Measurements from ENCODE around the gene PRTN3.
A peak's percentile ranks its signal among the peaks of the same experiment; 100 is the strongest.

PRTN3 gene, protein sequence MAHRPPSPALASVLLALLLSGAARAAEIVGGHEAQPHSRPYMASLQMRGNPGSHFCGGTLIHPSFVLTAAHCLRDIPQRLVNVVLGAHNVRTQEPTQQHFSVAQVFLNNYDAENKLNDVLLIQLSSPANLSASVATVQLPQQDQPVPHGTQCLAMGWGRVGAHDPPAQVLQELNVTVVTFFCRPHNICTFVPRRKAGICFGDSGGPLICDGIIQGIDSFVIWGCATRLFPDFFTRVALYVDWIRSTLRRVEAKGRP
- long read RNA-seq, donor 1, partial matches to known transcripts = 0 of 1 reads
- long read RNA-seq, donor 1, other reads (novel, unspliced or antisense) = 0 of 1 reads
- long read RNA-seq, donor 2 = 0 reads
- long read RNA-seq, donor 3 = 0 reads
- long read RNA-seq, donor 4 = 0 reads
- long read RNA-seq, donor 5, partial matches to known transcripts = 0 of 1 reads
- long read RNA-seq, donor 5, other reads (novel, unspliced or antisense) = 0 of 1 reads
- long read RNA-seq, donor 6 = 0 reads
- long read RNA-seq, donor 7 = 0 reads
- long read RNA-seq, donor 8, partial matches to known transcripts = 0 of 1 reads
- long read RNA-seq, donor 8, other reads (novel, unspliced or antisense) = 0 of 1 reads

DNA sequence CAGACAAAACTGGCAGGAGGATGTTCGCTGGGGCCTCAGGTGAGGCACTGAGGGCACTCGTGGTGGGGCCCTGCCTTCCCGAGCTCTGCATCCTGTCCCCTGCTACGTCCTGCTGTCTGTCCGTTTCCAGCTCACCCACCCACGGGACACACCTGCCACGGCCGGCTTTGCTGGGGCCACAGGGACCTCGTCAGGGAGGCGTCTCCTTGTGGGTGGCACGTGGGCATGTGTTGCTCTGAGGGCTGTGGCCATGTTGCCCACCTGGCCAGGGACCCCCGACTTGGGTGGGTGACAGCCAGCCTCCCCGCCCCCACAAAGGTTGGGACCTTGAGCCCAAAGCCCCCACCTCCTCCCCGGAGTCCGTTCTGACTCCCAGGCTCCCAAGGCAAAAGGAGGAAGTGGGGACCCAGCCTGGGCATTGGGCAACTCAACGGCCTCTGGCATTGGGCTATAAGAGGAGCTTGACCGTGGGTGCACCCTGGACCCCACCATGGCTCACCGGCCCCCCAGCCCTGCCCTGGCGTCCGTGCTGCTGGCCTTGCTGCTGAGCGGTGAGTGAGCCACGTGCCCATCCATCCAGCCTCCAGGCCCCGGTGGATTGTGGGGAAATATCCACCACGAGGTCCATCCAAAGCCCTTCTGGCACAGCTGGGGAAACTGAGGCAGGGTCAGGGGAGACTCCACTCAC is at the start of gene PRTN3:
PRTN3 (plus strand) TSS at position 481 of the 688 bp plus-strand sequence; CDS start at position 491, 10 bp downstream.
- DNase-seq = no peak

DNA sequence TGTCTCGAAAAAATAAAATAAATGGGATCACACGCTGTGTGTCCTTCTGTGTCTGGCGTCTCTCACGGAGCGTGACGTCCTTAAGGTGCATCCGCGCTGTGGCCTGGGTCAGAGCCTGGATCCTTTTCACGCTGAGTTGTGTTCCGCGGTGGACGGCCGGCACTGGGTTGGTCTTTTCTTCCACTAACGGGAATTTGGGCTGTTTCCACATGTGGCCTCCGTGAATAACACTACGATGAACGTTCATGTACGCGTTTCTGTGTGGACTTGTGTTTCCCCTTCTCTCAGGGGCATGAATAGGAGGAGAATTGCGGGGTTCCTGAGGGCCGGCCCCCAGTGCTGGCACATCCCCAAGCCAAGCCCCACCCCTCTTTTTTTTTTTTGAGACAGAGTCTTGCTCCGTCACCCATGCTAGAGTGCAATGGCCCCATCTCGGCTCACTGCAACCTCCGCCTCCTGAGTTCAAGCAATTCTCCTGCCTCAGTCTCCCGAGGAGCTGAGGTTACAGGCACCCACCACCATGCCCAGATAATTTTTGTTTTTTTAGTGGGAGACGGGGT is 49.7 kb upstream of the PRTN3 start:
- no peak for DNase-seq

DNA sequence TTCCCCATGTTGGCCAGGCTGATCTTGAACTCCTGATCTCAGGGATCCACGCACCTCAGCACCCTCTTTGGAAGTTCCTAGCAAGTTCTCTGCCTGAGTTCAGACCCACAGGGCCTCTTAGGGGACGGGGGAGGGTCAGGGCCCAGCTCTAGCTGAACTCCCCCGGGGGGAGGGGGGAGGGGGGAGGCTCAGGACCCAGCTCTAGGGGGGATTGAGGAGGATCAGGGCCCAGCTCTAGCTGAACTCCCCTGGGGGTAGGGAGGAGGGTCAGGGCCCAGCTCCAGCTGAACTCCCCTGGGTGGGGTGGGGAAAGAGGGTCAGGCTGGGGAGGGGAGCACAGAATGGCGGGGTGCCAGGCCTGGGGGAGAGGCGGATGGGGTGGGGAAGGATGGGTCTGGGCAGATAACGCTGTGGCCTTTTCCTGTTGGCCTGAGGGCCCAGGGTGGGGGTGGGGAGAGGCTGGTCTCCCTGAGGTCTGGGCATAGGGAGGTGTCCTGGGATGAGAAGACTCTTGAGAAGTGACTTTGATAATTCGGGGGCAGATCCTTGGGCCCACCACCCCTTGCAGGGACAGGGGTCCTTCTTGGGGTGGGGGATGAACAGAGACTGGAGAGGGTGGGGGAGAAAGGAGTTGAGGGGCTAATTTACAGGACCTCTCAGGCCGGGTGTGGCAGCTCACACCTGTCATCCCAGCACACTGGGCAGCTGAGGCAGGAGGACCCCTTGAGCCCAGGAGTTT is 49.1 kb upstream of the PRTN3 start:
- DNase-seq = no peak

DNA sequence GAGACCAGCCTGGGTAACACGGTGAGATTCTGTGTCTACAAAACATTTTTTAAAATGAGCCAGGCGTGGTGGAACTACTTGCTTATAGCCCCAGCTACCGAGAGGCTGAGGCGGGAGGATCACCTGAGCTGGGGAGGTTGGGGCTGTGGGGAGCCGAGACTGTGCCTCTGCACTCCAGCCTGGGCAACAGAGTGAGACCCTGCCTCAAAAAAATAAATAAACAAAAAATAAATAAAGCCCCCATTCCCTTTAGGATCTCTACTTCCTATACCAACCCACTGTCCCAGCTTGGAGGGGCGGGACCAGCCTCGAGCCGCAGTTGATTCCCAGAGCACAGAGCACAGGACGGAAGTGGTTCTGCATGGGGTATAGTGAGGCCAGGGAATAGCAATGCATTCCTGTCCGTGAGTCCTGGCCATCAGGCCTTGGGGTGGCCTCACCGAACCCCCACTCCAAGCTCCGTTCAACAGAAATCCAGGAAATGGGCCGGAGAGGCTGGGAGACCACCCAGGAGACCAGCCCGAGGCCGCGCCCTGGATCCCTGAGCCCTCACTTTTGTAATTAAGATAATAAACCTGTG is 48.4 kb upstream of the PRTN3 start:
- DNase-seq = no peak

DNA sequence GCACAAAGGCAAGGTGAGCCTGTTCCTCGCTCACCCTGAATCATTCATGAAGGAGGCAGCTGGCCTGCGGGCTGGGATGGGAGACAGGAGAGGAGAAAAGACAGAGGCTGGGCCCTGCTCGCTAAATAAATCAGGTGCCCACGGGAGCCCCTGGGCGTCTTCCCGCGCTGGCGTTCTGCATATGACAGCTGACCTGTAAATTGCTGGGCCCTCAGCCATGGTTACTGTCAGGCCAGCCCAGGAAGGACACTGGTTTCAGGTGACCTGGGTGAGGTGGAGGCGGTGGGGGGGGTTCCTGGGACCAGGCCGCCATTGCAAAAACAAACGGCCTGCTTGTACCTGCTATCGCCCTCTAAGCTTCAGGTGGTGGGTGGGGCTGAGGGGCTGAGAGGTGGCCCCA is 47.0 kb upstream of the PRTN3 start:
- DNase-seq = no peak

DNA sequence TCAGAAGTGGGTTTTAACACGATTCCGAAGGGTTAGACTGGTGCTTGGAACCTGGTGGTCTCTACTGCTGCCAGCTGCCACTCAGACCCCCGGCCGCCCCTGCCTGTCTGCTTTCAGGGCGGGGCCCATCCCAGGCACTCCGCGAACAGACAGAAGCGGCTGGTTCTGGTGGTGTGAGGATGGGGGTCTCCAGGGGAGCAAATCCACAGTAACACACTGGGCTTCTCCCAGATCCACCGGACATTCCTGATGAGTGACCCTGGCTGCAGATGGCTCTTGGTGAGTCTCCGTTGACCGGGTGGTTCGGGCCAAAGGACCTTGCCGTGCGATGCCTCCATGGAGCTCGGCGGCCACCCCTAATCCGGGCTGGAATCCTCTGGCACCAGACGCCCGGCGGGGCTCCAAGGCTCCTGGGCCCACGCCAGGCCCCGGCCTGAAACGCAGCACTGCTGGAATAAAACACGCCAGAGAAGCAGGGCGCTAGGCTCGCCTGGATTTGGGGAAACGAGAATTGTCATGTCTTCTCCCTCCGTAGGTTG is 45.7 kb upstream of the PRTN3 start:
- DNase-seq = no peak

DNA sequence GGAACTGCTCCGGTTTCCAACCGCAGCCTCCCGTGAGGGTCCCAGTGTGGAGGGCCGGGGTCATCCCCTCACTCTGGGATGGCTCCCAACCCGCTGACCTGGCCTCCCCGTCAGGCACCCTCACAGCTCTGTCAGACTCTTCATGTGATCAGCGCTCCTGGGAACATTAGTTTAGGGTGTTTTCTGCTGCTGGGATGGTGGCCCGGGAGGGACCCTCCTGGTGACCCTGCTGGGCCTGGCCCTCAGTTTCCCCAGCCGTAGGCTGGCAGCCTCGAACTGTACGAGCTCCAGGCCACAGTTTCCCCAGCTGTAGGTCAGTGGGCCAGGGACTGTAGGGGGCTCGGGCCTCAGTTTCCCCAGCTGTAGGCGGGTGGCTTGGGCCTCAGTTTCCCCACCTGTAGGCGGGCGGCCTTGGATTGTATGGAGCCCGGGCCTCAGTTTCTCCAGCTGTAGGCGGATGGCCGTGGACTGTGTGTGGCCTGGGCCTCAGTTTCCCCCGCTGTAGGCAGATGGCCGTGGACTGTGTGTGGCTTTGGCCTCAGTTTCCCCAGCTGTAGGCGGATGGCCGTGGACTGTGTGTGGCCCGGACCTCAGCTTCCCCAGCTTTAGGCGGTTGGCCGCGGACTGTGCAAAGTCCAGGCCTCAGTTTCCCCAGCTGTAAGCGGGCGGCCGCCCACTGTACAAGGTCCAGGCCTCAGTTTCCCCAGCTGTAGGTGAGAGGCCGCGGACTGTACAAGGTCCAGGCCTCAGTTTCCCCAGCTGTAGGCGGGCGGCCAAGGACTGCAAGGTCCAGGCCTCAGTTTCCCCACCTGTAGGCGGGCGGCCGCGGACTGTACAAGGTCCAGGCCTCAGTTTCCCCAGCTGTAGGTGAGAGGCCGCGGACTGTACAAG is 44.9 kb upstream of the PRTN3 start:
- DNase-seq = no peak

DNA sequence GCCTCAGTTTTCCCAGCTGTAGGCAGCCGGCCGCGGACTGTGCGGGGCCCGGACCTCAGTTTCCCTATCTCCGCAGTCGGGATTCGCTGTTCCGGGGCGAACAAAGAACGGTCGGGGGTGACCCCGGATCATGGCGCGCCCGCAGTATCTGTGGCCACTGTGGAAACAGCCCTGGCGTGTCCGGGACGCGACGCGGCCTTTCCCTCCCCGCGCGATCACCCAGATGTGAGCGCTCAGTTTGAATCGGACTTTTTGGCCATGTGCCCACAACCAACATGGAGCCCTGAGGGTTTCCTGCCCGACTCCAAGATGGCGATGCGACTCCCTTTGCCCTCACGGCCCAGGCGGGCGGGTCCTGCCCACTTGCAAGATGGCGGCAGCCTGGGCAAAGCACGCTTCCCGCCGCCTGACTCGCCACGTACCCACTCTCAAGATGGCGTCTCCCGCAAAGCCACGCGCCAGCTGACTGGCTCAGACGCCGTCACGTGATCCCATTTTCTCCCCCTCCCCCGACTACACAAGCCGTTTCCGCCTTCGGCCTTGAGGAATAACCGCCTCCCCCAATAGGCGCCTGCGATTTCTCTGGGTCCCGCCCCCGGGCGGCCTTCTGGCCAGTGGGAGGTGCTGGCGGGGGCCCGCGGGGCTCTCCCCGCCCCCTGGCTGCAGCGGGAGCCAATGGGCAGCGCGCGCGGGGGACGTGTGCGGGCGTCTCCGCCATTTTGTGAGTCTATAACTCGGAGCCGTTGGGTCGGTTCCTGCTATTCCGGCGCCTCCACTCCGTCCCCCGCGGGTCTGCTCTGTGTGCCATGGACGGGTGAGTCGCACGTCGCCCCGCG is 43.9 kb upstream of the PRTN3 start, which contains the start of gene PTBP1:
PTBP1 (plus strand) TSS at position 761 of the 836 bp plus-strand sequence; CDS start at position 807, 46 bp downstream.
- peak; percentile 95 for DNase-seq

DNA sequence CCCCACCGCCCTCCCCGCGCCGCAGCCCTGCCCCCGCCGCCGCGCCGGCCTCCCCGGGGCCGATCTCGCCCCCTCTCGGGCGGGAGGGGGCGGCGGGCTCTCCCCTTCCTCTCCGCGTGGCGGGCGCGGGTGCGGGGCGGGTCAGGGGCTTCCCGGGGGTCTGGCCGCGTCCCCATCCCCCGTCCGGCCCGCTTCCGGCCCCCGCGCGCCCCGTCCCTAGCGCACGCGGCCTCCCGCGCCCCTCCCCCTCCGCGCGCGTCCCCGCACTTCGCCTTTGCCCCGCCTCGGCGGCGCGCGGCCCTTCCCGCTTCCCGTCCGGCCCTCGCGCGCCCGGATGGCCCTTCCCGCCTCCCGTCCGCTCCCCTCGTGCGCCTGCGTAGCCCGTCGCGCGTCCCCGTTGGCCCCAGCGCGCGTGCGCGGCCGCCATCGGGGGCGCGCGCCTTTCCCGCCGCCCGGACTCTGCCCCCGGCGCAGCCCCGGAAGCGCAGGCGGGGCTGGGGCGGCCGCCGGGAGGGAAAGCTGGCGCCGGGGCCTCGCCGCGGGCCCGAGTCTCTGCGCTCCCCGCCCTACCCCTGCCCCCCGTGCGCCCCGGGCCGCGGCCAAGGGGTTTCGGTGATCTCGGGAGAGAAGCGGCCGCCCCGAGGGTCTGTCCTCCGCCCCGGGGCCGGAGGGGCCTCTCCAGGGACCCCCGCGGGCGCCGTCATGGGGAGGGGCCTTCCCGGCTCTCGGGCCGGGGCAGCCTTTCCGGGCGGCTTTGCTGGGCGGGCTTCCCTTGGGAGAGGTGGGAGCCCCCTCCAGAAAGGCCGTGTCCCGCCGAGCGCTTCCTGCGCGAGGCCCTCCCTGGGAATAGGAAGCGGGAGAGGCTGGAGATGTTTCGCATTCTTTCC is 43.0 kb upstream of the PRTN3 start:
- peak; percentile 67 for DNase-seq

DNA sequence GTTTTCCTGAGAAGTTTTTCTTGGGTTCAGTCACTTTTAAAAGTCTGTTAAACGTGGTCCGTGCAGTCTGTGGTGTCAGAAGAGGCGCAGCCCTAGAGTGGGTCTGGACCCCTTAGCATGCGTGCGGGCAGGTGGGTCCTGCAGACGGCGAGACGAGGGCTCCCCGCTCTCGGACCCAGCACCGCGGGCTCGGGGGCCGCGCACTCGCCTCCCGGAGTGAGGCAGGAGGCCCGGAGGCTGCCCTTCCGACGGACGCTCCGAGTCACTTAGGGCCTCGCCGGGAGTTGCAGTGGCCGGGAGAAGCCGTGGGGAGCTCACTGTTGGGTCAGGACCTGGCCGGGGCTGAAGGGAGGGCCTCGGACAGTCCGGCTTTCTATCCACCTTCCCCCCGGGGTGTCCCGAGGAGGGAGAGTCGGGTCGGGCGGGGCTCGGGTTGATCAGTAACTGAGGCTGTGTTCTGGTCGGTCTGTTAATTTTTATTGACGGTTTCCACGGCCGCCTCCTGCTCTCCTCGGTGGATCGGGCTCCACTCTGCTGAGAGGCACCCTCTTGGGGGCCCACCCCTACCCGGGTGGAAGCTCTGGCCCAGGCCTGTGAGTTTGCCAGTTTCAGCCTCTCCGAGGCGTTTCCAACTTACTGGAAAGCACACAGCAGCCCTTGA is 42.3 kb upstream of the PRTN3 start:
- DNase-seq = peak; percentile 67

DNA sequence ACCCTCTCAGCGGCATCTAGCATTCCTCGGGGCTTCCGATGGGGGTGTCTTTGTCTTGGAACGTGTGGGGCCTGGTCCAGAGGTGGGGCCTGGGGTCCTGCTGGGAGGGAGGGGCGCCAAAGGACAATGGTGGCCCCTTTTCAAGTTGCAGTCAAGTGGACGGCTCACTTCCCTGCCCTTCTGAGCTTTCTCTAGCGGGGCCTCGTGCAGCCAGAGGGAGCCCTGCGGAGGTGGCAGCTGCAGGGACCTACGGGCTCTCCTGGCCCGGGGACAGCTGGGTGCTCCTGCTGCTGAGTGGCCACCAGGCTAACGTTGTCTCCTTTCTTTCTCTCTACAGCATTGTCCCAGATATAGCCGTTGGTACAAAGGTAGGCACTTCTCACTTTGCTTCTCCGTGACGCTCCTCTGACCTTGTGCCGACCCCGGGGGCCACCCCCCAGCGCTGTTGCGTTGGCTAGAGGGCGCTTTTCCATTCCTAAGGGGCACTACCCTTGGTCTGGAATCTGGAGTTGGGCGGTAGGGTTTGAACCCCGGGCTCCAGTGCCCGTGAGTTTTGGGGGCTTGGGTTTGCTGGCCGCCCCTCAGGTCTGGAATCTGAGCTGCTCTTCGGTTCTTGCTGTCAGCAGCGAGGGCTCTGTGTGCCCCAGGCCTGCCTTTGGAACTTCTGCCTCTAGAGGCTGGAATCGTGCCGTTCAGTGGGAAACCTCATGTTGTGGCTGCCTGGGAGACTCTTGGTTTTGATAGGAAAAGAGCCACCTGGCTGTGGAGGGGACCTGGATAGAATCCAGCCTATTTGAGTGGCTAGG is 41.5 kb upstream of the PRTN3 start:
- DNase-seq = no peak

DNA sequence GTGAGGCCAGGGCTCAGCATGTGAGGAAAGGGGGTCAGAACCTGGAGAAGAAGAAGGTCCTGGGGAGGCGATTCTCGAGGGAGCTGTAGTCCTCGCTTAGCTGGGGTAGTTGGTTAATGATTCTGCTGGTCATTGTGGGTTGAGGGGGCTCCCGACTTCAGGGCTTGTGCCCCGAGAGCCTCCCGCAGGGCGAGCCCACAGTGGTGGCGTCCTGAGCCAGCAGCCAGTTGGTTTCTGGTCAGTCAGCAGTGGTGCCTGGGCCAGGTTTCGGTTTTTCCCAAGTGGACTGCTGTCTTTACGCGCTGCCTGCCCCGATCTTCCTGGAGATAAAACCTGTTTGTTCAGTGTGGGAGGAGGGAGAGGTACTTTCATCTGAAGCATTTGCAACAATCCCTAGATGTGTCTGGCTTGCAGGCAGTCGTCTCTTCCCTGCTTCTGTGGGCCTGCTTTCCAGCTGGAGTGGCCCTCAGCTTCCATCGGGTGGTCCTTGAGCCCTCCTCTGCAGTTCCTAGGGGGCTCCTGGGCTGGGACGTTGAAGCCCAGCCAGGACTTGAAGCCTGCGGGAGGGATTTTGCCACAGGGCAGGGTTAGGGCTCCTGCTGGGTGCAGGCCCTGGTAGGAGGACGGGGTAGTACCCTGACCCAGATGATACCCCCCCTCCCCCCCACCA is 40.3 kb upstream of the PRTN3 start:
- DNase-seq = no peak

DNA sequence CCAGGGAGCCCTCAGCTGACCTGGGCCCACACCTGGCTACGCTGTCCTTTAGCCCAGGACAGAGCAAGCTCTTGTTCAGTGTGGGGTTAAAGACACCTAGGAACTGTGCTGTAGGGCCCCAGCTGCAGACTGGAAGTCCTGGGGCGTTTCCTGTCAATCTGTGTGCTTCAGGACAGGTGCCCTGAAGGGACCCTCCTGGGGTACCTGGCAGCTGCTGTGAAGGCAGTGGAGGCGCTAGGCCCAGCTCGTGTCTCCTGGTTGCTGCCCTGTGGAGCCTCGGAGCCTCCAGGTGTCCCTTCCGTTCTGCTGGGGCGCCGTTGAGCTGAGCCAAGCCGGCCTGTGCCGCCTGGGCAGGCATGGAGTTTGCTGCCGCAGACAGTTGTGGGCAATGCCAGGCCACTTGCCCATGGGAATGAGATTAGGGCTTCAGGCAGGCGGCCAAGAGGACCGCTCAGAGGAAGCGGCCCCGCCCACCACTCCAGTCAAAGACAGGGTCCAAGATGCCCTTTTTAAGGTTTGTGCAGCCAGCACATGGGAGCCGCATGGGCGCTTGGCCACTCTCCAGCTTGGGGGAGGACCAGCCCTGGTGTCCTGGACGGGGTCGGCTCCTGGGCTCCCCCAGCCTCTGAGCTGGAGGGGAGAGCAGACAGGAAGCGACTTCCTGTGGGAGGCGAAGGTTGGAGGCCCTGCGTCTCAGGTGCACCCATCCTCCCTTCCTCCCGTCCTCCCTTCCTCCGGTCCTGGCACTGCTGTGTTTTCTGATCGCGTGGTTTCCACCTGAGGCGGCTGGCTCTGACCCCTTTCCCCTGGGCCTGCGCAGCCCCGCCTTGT is 39.6 kb upstream of the PRTN3 start:
- peak; percentile 53 for DNase-seq

DNA sequence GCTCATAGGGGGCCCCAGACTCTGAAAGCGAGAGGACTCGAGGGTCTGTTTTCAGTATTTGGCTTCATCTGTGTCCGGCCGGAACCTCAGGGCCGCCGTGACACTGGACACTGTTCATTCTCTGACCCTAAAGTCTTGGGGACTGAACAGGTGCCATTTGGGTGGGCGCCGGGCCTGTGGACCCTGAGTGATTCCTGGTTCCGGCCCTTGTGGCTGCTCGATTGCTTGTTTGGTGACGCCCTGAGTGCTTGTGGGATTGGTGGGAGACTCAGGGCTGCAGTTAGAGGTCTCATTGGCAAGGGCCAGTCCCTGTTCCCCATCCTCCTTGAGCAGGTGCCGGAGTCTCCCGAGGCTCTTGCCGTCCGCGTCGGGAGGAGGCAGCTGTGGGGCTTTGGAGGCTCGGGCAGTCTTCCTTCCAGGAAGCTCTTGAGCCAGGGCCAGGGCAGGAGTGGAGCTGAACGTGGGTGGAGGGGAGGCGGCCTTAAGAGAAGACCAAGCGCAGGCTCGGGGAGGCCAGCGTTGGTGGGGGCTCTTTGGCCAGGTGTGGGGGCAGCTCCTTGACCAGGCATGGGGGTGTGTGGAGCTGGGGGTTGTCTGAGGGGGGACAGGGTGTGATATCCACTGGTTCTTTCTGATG is 38.8 kb upstream of the PRTN3 start:
- no peak for DNase-seq
